Adrenal gland (tissue), 12 donors: Measurements from ENCODE around the gene ARPC5L. TPM values are rescaled to one million over a fixed set of nuclear protein-coding genes. Genes with fewer than 3 reads are reported as not detected.

ENCODE experiments used
- DNase-seq, 7 donors: peaks; one replicate each; pipeline ENCODE4 v3.0.0-alpha.2; 2019 to 2020
- H3K27ac ChIP-seq, 5 donors: fragments of 200-600 bp; sonication (generic) in 4 of 5; 1 replicate in 3 of 5; 2 replicates in 2 of 5; pipeline versions ENCODE4 v1.5.1 to v1.8.0; 2016 to 2020; ENCODE audit warnings: mild to moderate bottlenecking in 1 of 5
- H3K27me3 ChIP-seq: fragments of 200-600 bp; 2 replicates; pipeline ENCODE4 v1.8.0; 2021
- H3K36me3 ChIP-seq, 2 donors: fragments of 200-600 bp; replicated peaks in 1 of 2; 1 replicate in 1 of 2; 2 replicates in 1 of 2; pipeline versions ENCODE4 v1.5.1 to v1.8.0; 2018 to 2022
- H3K4me1 ChIP-seq, 2 donors: fragments of 200-600 bp; replicated peaks in 1 of 2; 1 replicate in 1 of 2; 2 replicates in 1 of 2; pipeline versions ENCODE4 v1.5.1 to v1.8.0; 2018 to 2021
- H3K4me3 ChIP-seq, 4 donors: fragments of 200-600 bp; sonication (generic) in 3 of 4; one replicate each; pipeline ENCODE4 v1.5.1; 2016 to 2018
- H3K9me3 ChIP-seq, 3 donors: fragments of 200-600 bp; sonication (generic) in 1 of 3; replicated peaks in 1 of 3; 1 replicate in 2 of 3; 2 replicates in 1 of 3; pipeline versions ENCODE4 v1.5.1 to v1.8.0; 2016 to 2021
- CTCF ChIP-seq, 6 experiments: fragments of 450-650 bp in 4 of 6; fragments of 200-600 bp in 2 of 6; sonication (generic) in 1 of 6; IDR thresholded peaks; 1 replicate in 5 of 6; 2 replicates in 1 of 6; pipeline versions ENCODE4 v1.5.1 to v1.8.0; 2016 to 2021; ENCODE audit warnings: antibody characterized with exemption in 6 of 6, mild to moderate bottlenecking in 2 of 6, moderate library complexity in 1 of 6
- POLR2A ChIP-seq, 2 donors: fragments of 450-650 bp; IDR thresholded peaks; one replicate each; pipeline ENCODE4 v1.6.1; 2017; ENCODE audit warnings: antibody characterized with exemption in 2 of 2, mild to moderate bottlenecking in 2 of 2, moderate library complexity in 1 of 2
- WGBS, 4 donors: extraction: QIAGEN DNeasy Blood & Tissue Kit in 2 of 4; methylation state at CpG; one replicate each; pipeline versions ENCODE4 v1.1.5 to v1.1.7; 2013 to 2017; 5-methylcytosine and 5-hydroxymethylcytosine counted together
- intact Hi-C, 2 donors: fragments of 100-400 bp; cut with DNase I; formaldehyde crosslinking; loops; one replicate each; pipeline versions ENCODE4 v1.14.1 to v1.15.0; 2022 to 2023
- polyA plus RNA-seq, 3 donors: library from polyadenylated mRNA; stranded (reverse); fragments of 200-250 nt in 2 of 3; fragments of 350-450 nt in 1 of 3; fragmentation: Illumina TruSeq in 1 of 3; extraction: RNeasy Lipid Tissue Mini Kit (QIAGEN cat#74804) in 1 of 3; gene quantifications; one replicate each; pipeline ENCODE4 v1.2.3, GENCODE V29; 2013 to 2014
- total RNA-seq, 9 donors: library from RNA; depleted of rRNA in 4 of 9; stranded (reverse); fragments of >200 nt in 4 of 9; fragments of 120-200 nt in 1 of 9; fragmentation: NEBNext Ultra II Directional in 1 of 9; extraction: Animal tissue kit (Norgen Biotek cat#: 25700) in 1 of 9; gene quantifications; one replicate each; pipeline versions ENCODE4 v1.1.0 to v1.2.4, GENCODE V29; 2013 to 2023
- donor health status: healthy with polysubstance abuse.
- donor health status: Bipolar disorder and iron deficiency.
- donor health status: DM: yes; HTN: yes; CAD: no.
- donor health status: DM: no; HTN: no; CAD: no.
- donor health status: DM: no; HTN: no; CAD: no.
- donor health status: DM: yes; HTN: yes; CAD: no.

The ARPC5L gene
- total and polyA plus RNA-seq, 12 donors = 20.7 to 97.6 (median 38.3) TPM

- DNase-seq = no peak
- no peak overlapping the region for H3K27ac ChIP-seq
- no peak overlapping the region for H3K4me3 ChIP-seq
- no peaks in the 10 kb centered on the region for H3K4me1 ChIP-seq
- peak in 1 of 6 experiments; percentile 19 for TF ChIP-seq CTCF (IDR thresholded peaks at IDR 0.05)
- TF ChIP-seq POLR2A (IDR thresholded peaks at IDR 0.05) = no peak
- WGBS, 4 donors = 49 to 71% (median 60%) methylated on average over 9 to 12 of the region's 12 CpGs
- H3K27me3 ChIP-seq = no peaks in the 10 kb centered on the region
- intact Hi-C loops = no loop called here
- H3K9me3 ChIP-seq = no peaks in the 10 kb centered on the region
- H3K36me3 ChIP-seq = no peaks in the 10 kb centered on the region
Observed at GRCh38 chr9:124820698-124821623, 41.0 kb upstream of the ARPC5L start.

GRCh38 chr9:124828489-124829333 lies 33.2 kb upstream of the ARPC5L start:
- H3K27me3 ChIP-seq = no peaks in the 10 kb centered on the region
- intact Hi-C loops = no loop called here
- peaks cover 7 to 15% of the 10 kb centered on the region in 2 donors for H3K4me1 ChIP-seq
- no peak for DNase-seq
- WGBS, 4 donors = 40 to 57% (median 46%) methylated on average over 2 of the region's 2 CpGs
- no peak for TF ChIP-seq POLR2A (IDR thresholded peaks at IDR 0.05)
- no peak for TF ChIP-seq CTCF (IDR thresholded peaks at IDR 0.05)
- H3K4me3 ChIP-seq = no peak overlapping the region
- H3K9me3 ChIP-seq = no peaks in the 10 kb centered on the region
- H3K27ac ChIP-seq = no peak overlapping the region
- no peaks in the 10 kb centered on the region for H3K36me3 ChIP-seq

- Histone ChIP-seq H3K27me3 (no peaks in the 10 kb centered on the region), H3K4me1 (peaks cover 7 to 15% of the 10 kb centered on the region in 2 donors), H3K27ac (no peak overlapping the region), H3K4me3 (no peak overlapping the region), H3K36me3 (no peaks in the 10 kb centered on the region), H3K9me3 (no peaks in the 10 kb centered on the region)
- no peak for DNase-seq
- intact Hi-C loops = no loop called here
- 47 to 54% (median 52%) methylated on average over 5 of the region's 5 CpGs for WGBS, 4 donors
- no peak for TF ChIP-seq CTCF (IDR thresholded peaks at IDR 0.05)
- no peak for TF ChIP-seq POLR2A (IDR thresholded peaks at IDR 0.05)
Observed at GRCh38 chr9:124829334-124829669, 32.6 kb upstream of the ARPC5L start.

GRCh38 chr9:124830593-124830992 lies 31.3 kb upstream of the ARPC5L start:
- Histone ChIP-seq H3K27me3 (no peaks in the 10 kb centered on the region), H3K27ac (no peak overlapping the region), H3K36me3 (no peaks in the 10 kb centered on the region), H3K4me3 (no peak overlapping the region), H3K4me1 (peaks cover 14 to 25% of the 10 kb centered on the region in 2 donors), H3K9me3 (no peaks in the 10 kb centered on the region)
- WGBS, 4 donors = 60 to 76% (median 68%) methylated on average over 4 of the region's 4 CpGs
- TF ChIP-seq POLR2A (IDR thresholded peaks at IDR 0.05) (no peak), CTCF (IDR thresholded peaks at IDR 0.05) (no peak)
- intact Hi-C loops = no loop called here
- no peak for DNase-seq
